ENCODE data around the gene HGF.
"Not testable (repeated sequence)": the region's sequence is repeated elsewhere in the genome, so short reads cannot be mapped to it uniquely, and the experiment has no call there.

- not testable (repeated sequence) for TF ChIP-seq POLR2AphosphoS5 (IDR thresholded peaks at IDR 0.05; ENCODE audit: borderline replicate concordance, low read depth, low read length); EZH2 (IDR thresholded peaks at IDR 0.05)
Measured at GRCh38 chr7:81722250-81722649, 47.6 kb downstream of the HGF start.

Measured in SK-N-MC (cell line).